GM23248 (cell line): Measurements from ENCODE around the gene RBSN. TPM values are rescaled to one million over a fixed set of nuclear protein-coding genes. Genes with fewer than 3 reads are reported as not detected.

Experiments used
- DNase-seq: peaks from one replicate; pipeline ENCODE4 v3.0.0-alpha.2; 2015
- H2AFZ ChIP-seq: fragments of 200-600 bp; sonication (generic); 2 replicates; pipeline ENCODE4 v1.6.1; 2016; ENCODE audit warnings: antibody characterized with exemption
- H3F3A ChIP-seq: fragments of 200-600 bp; sonication (generic); 2 replicates; pipeline ENCODE4 v1.6.1; 2016; ENCODE audit warnings: mild to moderate bottlenecking, antibody characterized with exemption, mixed run types; ENCODE audit not compliant: insufficient read depth
- H3K27ac ChIP-seq: fragments of 200-600 bp; sonication (generic); 2 replicates; pipeline ENCODE4 v1.5.1; 2016; ENCODE audit warnings: mild to moderate bottlenecking
- H3K27me3 ChIP-seq: fragments of 200-600 bp; sonication (generic); replicated peaks from 2 replicates; pipeline ENCODE4 v1.6.1; 2016; ENCODE audit warnings: mild to moderate bottlenecking; ENCODE audit not compliant: insufficient read depth
- H3K36me3 ChIP-seq: fragments of 200-600 bp; sonication (generic); 2 replicates; pipeline ENCODE4 v1.6.1; 2016; ENCODE audit warnings: low read depth, mild to moderate bottlenecking
- H3K4me1 ChIP-seq: fragments of 200-600 bp; sonication (generic); 2 replicates; pipeline ENCODE4 v1.6.1; 2016; ENCODE audit warnings: mild to moderate bottlenecking; ENCODE audit not compliant: insufficient read depth
- H3K4me2 ChIP-seq: fragments of 200-600 bp; sonication (generic); one replicate; pipeline ENCODE4 v1.6.1; 2016; ENCODE audit warnings: mild to moderate bottlenecking; ENCODE audit not compliant: unreplicated experiment
- H3K4me3 ChIP-seq: fragments of 200-600 bp; sonication (generic); 2 replicates; pipeline ENCODE4 v1.5.1; 2016; ENCODE audit warnings: mild to moderate bottlenecking
- H3K79me2 ChIP-seq: fragments of 200-600 bp; sonication (generic); 2 replicates; pipeline ENCODE4 v1.6.1; 2016; ENCODE audit warnings: mild to moderate bottlenecking; ENCODE audit not compliant: insufficient read depth
- H3K9ac ChIP-seq: fragments of 200-600 bp; sonication (generic); 2 replicates; pipeline ENCODE4 v1.6.1; 2016; ENCODE audit warnings: mild to moderate bottlenecking
- H3K9me2 ChIP-seq: fragments of 200-600 bp; sonication (generic); 2 replicates; pipeline ENCODE4 v1.6.1; 2016; ENCODE audit warnings: mixed run types, mild to moderate bottlenecking, moderate library complexity; ENCODE audit not compliant: insufficient read depth
- H3K9me3 ChIP-seq: fragments of 200-600 bp; sonication (generic); one replicate; pipeline ENCODE4 v1.6.1; 2017; ENCODE audit warnings: low read depth
- H4K20me1 ChIP-seq: fragments of 200-600 bp; sonication (generic); 2 replicates; pipeline ENCODE4 v1.6.0; 2016; ENCODE audit not compliant: insufficient read depth
- EZH2 ChIP-seq: fragments of 200-600 bp; sonication (generic); IDR thresholded peaks from 2 replicates; pipeline ENCODE4 v1.6.1; 2018; ENCODE audit warnings: antibody characterized with exemption, mild to moderate bottlenecking; ENCODE audit not compliant: insufficient read depth, poor library complexity, severe bottlenecking
- EZH2phosphoT487 ChIP-seq: fragments of 200-600 bp; sonication (generic); IDR thresholded peaks from 2 replicates; pipeline ENCODE4 v1.6.1; 2018; ENCODE audit warnings: antibody characterized with exemption, moderate library complexity, mild to moderate bottlenecking, low read depth; ENCODE audit not compliant: insufficient read depth
- WGBS, 2 experiments: methylation state at CpG; one replicate each; pipeline ENCODE4 v1.1.6; 2015 to 2017; ENCODE audit warnings: low lambda C conversion rate in 2 of 2, low coverage in 1 of 2; ENCODE audit errors: missing lambda C conversion rate in 2 of 2; 5-methylcytosine and 5-hydroxymethylcytosine counted together
- in situ Hi-C: fragments of 300-500 bp; cut with MboI; formaldehyde crosslinking; loops from 2 replicates; pipeline ENCODE4 v1.15.0; 2020
- polyA plus RNA-seq: library from polyadenylated mRNA; unstranded; fragments of >200 nt; fragmentation: Nextera tagmentation; extraction: Ambion mirVana; gene quantifications from 2 replicates; pipeline ENCODE4 v1.2.1, GENCODE V29; 2016
- total RNA-seq: library from RNA; depleted of rRNA; stranded (reverse); fragments of >200 nt; shearing (Covaris generic); gene quantifications from 2 replicates; pipeline ENCODE4 v1.2.3, GENCODE V29; 2014

Gene RBSN
- total and polyA plus RNA-seq, 2 experiments from 2014 or later: 21.0 to 23.9 TPM

- no peak overlapping the region for H3K4me3 ChIP-seq
- 0 out of 2 replicates have a peak, but pooled peaks cover 3% of the 10 kb centered on the region for H3F3A ChIP-seq
- TF ChIP-seq EZH2phosphoT487: no peak
- no peak for TF ChIP-seq EZH2
- H3K9ac ChIP-seq: no peak overlapping the region
- H3K27ac ChIP-seq: no peak overlapping the region
- no peak overlapping the region for H3K4me2 ChIP-seq
- H3K79me2 ChIP-seq: no peaks in the 10 kb centered on the region
- H3K9me2 ChIP-seq: no peaks in the 10 kb centered on the region
- no peaks in the 10 kb centered on the region for H4K20me1 ChIP-seq
- no peak overlapping the region for H2AFZ ChIP-seq
- H3K4me1 ChIP-seq: peaks cover 4% of the 10 kb centered on the region; the same call in 1 of the 2 replicates
- 48 to 54% methylated on average over 15 to 16 of the region's 16 CpGs for WGBS, 2 experiments
- no peak for DNase-seq
- H3K27me3 ChIP-seq: no peaks in the 10 kb centered on the region
- in situ Hi-C loops: no loop called here
- H3K36me3 ChIP-seq: no peaks in the 10 kb centered on the region
- H3K9me3 ChIP-seq: no peaks in the 10 kb centered on the region
These were observed 8.4 kb upstream of the RBSN start for GRCh38 chr3:15107075-15107947.

- in situ Hi-C loops: no loop called here
- no peak overlapping the region for H2AFZ ChIP-seq
- H3K4me3 ChIP-seq: no peak overlapping the region
These were observed 3.9 kb upstream of the RBSN start for GRCh38 chr3:15102836-15103235.

GRCh38 chr3:15102256-15102655 is 3.3 kb upstream of the RBSN start:
- no peak overlapping the region for H3K27ac ChIP-seq
- no peaks in the 10 kb centered on the region for H3K9me3 ChIP-seq
- H3K4me1 ChIP-seq: peaks cover 14% of the 10 kb centered on the region
- no peaks in the 10 kb centered on the region for H3K9me2 ChIP-seq
- no peak overlapping the region for H2AFZ ChIP-seq
- peak; percentile 4 for DNase-seq
- no peaks in the 10 kb centered on the region for H4K20me1 ChIP-seq
- no peaks in the 10 kb centered on the region for H3K27me3 ChIP-seq
- no peak overlapping the region for H3K4me3 ChIP-seq
- H3K9ac ChIP-seq: no peak overlapping the region
- in situ Hi-C loops: no loop called here
- TF ChIP-seq EZH2: no peak
- no peak for TF ChIP-seq EZH2phosphoT487
- 0 out of 2 replicates have a peak, but pooled peaks cover 3% of the 10 kb centered on the region for H3F3A ChIP-seq
- no peak overlapping the region for H3K4me2 ChIP-seq
- H3K79me2 ChIP-seq: peaks cover 17% of the 10 kb centered on the region
- no peaks in the 10 kb centered on the region for H3K36me3 ChIP-seq
- 44% methylated on average over 4 of the region's 4 CpGs for WGBS, 2 experiments

More at GRCh38 chr3:15102836-15103235, 3.9 kb upstream of the RBSN start:
- H3K36me3 ChIP-seq: no peaks in the 10 kb centered on the region
- no peak overlapping the region for H3K27ac ChIP-seq
- 0 out of 2 replicates have a peak, but pooled peaks cover 3% of the 10 kb centered on the region for H3F3A ChIP-seq
- H3K27me3 ChIP-seq: no peaks in the 10 kb centered on the region
- H3K9me3 ChIP-seq: no peaks in the 10 kb centered on the region
- DNase-seq: peak; percentile 87
- no peak overlapping the region for H3K9ac ChIP-seq
- no peak overlapping the region for H3K4me2 ChIP-seq
- H3K9me2 ChIP-seq: no peaks in the 10 kb centered on the region
- TF ChIP-seq EZH2: no peak
- WGBS, 2 experiments: 28 to 31% methylated on average over 3 of the region's 3 CpGs
- H4K20me1 ChIP-seq: no peaks in the 10 kb centered on the region
- H3K4me1 ChIP-seq: peaks cover 10% of the 10 kb centered on the region
- H3K79me2 ChIP-seq: peaks cover 11% of the 10 kb centered on the region

- 26 to 34% methylated on average over 19 of the region's 19 CpGs for WGBS, 2 experiments
- H2AFZ ChIP-seq: peak overlapping the region; percentile 99
- H3F3A ChIP-seq: 0 out of 2 replicates have a peak, but pooled peaks cover 3% of the 10 kb centered on the region
- no peaks in the 10 kb centered on the region for H3K9me2 ChIP-seq
- no peaks in the 10 kb centered on the region for H3K27me3 ChIP-seq
- no peak overlapping the region for H3K27ac ChIP-seq
- in situ Hi-C loops: no loop called here
- no peak for TF ChIP-seq EZH2phosphoT487
- no peak for TF ChIP-seq EZH2
- no peak for DNase-seq
- H3K4me2 ChIP-seq: peak overlapping the region; percentile 83
- peaks cover 36% of the 10 kb centered on the region for H3K79me2 ChIP-seq
- H3K9me3 ChIP-seq: no peaks in the 10 kb centered on the region
- H3K36me3 ChIP-seq: peaks cover 15% of the 10 kb centered on the region
- H4K20me1 ChIP-seq: no peaks in the 10 kb centered on the region
- H3K9ac ChIP-seq: peak overlapping the region; percentile 98
- H3K4me1 ChIP-seq: peaks cover 14% of the 10 kb centered on the region
- peak overlapping the region; percentile 98 for H3K4me3 ChIP-seq
These were observed 583 bp upstream of the RBSN start for GRCh38 chr3:15099364-15100098.
